Activated CD4-positive, alpha-beta T cell treated with anti-CD3 and anti-CD28 coated beads, Interleukin-2, amount 10 ng/mL, durations not matched to agents 7 days and 5 days (primary cell): ENCODE data around the gene CFAP68. TPM values are rescaled to one million over a fixed set of nuclear protein-coding genes. Genes with fewer than 3 reads are reported as not detected.
A peak's percentile ranks its signal among the peaks of the same experiment; 100 is the strongest.
"Not testable (repeated sequence)": the region's sequence is repeated elsewhere in the genome, so short reads cannot be mapped to it uniquely, and the experiment has no call there.

Source experiments
- CTCF ChIA-PET: fragments of 350-600 bp; sonication (Branson Sonifier 250); formaldehyde crosslinking; loops from one replicate; lab custom pipeline; 2021; ENCODE audit warnings: antibody characterized with exemption; lab: Charles Lee
- POLR2A ChIA-PET: fragments of 350-600 bp; sonication (Branson Sonifier 250); formaldehyde crosslinking; loops from one replicate; lab custom pipeline; 2021; ENCODE audit warnings: antibody characterized with exemption; lab: Charles Lee
- DNase-seq: peaks from one replicate; pipeline ENCODE4 v3.0.0-alpha.2; 2020
- H3K27ac Mint-ChIP-seq: one replicate; pipeline ENCODE4 v1.8.0; 2021; ENCODE audit warnings: mild to moderate bottlenecking, moderate library complexity, mixed read lengths
- H3K27me3 Mint-ChIP-seq: one replicate; pipeline ENCODE4 v1.8.0; 2021; ENCODE audit warnings: mixed read lengths
- H3K36me3 Mint-ChIP-seq: one replicate; pipeline ENCODE4 v1.8.0; 2021; ENCODE audit warnings: low read depth, mixed read lengths
- H3K4me1 Mint-ChIP-seq: one replicate; pipeline ENCODE4 v1.8.0; 2021; ENCODE audit warnings: mixed read lengths
- H3K4me3 Mint-ChIP-seq: one replicate; pipeline ENCODE4 v1.8.0; 2021; ENCODE audit warnings: mild to moderate bottlenecking, moderate library complexity, mixed read lengths
- H3K9me3 Mint-ChIP-seq: one replicate; pipeline ENCODE4 v1.8.0; 2021; ENCODE audit warnings: mixed read lengths
- total RNA-seq, 2 experiments: library from RNA; stranded (reverse); gene quantifications; one replicate each; pipeline ENCODE4 v1.2.3, GENCODE V29; 2021

The CFAP68 gene
- total RNA-seq, 2 experiments from 2014 or later: 18.3 to 26.5 TPM

GRCh38 chr11:111923351-111923788 is 44.0 kb downstream of the CFAP68 start:
- Mint-ChIP-seq H3K36me3 (no peaks in the 10 kb centered on the region), H3K9me3 (no peaks in the 10 kb centered on the region), H3K27ac (no peak overlapping the region), H3K4me3 (no peak overlapping the region), H3K4me1 (peaks cover 20% of the 10 kb centered on the region), H3K27me3 (peaks cover 13% of the 10 kb centered on the region)
- ChIA-PET CTCF (interaction anchor here (0.5 kb wide), 1 partner anchor 304 kb away, joined by 3 read pairs; no protein-coding TSS in a partner anchor), POLR2A (no interaction called here)
- DNase-seq: no peak

- DNase-seq: no peak
- Mint-ChIP-seq H3K9me3 (no peaks in the 10 kb centered on the region), H3K27me3 (peaks cover 13% of the 10 kb centered on the region), H3K36me3 (no peaks in the 10 kb centered on the region), H3K4me3 (no peak overlapping the region), H3K4me1 (peaks cover 20% of the 10 kb centered on the region), H3K27ac (no peak overlapping the region)
- ChIA-PET POLR2A (no interaction called here), CTCF (interaction anchor here (0.6 to 1.3 kb wide), 2 partner anchors 8 to 12 kb away, joined by 3 read pairs; no protein-coding TSS in a partner anchor)
These were observed 44.6 kb downstream of the CFAP68 start for GRCh38 chr11:111923951-111924350.

- Mint-ChIP-seq H3K36me3 (no peaks in the 10 kb centered on the region), H3K4me1 (peaks cover 20% of the 10 kb centered on the region), H3K4me3 (peak overlapping the region; percentile 25), H3K9me3 (no peaks in the 10 kb centered on the region), H3K27ac (peak overlapping the region; percentile 92), H3K27me3 (peaks cover 11% of the 10 kb centered on the region)
- no peak for DNase-seq
- ChIA-PET CTCF (interaction anchor here (0.6 to 2.1 kb wide), 13 partner anchors 7 to 250 kb away, joined by 3 to 8 read pairs (median 3); partner anchors contain the start of genes BCO2, C11orf52 and DIXDC1), POLR2A (no interaction called here)
These were observed 46.6 kb downstream of the CFAP68 start for GRCh38 chr11:111925953-111926352.

- CTCF ChIA-PET: interaction anchor here (0.6 to 2.1 kb wide), 19 partner anchors 8 to 360 kb away, joined by 3 to 9 read pairs (median 3); partner anchors contain the start of genes BCO2, C11orf52 and DIXDC1
- peaks cover 8% of the 10 kb centered on the region for H3K27me3 Mint-ChIP-seq
- no peaks in the 10 kb centered on the region for H3K36me3 Mint-ChIP-seq
- POLR2A ChIA-PET: no interaction called here
- no peaks in the 10 kb centered on the region for H3K9me3 Mint-ChIP-seq
- peak; percentile 95 for DNase-seq
- peaks cover 20% of the 10 kb centered on the region for H3K4me1 Mint-ChIP-seq
- H3K27ac Mint-ChIP-seq: peak overlapping the region; percentile 92
- peak overlapping the region; percentile 82 for H3K4me3 Mint-ChIP-seq
These were observed 47.4 kb downstream of the CFAP68 start for GRCh38 chr11:111926505-111927391.

DNA sequence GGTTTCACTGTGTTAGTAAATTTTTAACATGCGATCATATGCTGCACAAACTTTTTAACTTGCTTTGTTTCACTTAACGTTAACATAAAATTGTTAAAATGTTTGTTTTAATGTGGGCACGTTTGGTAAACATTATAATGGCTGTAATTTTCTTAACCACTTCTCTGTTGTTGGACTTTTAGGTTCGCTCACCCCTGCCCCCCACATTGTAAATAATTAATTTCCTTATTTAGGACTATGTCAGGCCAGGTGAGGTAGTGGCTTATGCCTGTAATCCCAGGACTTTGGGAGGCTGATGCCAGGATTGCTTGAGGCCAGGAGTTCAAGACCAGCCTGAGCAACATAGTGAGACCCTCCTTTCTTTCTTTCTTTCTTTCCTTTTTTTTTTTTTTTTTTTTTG is 51.1 kb downstream of the CFAP68 start:
- no peaks in the 10 kb centered on the region for H3K27me3 Mint-ChIP-seq
- no peaks in the 10 kb centered on the region for H3K9me3 Mint-ChIP-seq
- H3K27ac Mint-ChIP-seq: no peak overlapping the region
- no peak overlapping the region for H3K4me3 Mint-ChIP-seq
- no peak for DNase-seq
- H3K4me1 Mint-ChIP-seq: peaks cover 28% of the 10 kb centered on the region
- ChIA-PET CTCF (interaction anchor here (1.0 to 2.4 kb wide), 3 partner anchors 11 to 350 kb away, joined by 3 to 12 read pairs (median 3); no protein-coding TSS in a partner anchor), POLR2A (interaction anchor here (0.6 kb wide), 1 partner anchor 8 kb away, joined by 5 read pairs; no protein-coding TSS in a partner anchor)
- H3K36me3 Mint-ChIP-seq: no peaks in the 10 kb centered on the region

DNA sequence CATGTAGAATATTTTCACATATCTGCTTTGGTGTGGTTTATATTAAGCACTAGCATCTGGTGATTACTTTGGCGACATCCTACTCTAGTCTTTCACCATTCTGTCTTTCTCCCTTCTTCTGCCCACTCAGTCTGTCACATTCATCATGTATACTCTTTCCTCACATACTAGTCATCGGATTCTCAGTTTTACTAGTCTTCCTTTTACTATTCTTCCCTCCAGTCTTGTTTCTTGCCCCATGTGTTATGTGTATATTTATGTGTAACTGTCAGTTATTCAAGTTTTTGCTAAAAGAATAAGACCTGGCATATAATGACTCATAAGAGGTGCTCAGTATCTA is 53.2 kb downstream of the CFAP68 start:
- Mint-ChIP-seq H3K4me3 (no peak overlapping the region), H3K4me1 (peaks cover 27% of the 10 kb centered on the region), H3K36me3 (no peaks in the 10 kb centered on the region), H3K9me3 (no peaks in the 10 kb centered on the region), H3K27me3 (no peaks in the 10 kb centered on the region), H3K27ac (no peak overlapping the region)
- no peak for DNase-seq
- CTCF ChIA-PET: interaction anchor here (0.7 to 2.4 kb wide), 7 partner anchors 9 to 153 kb away, joined by 3 to 12 read pairs (median 7); partner anchors contain the start of gene C11orf52
- POLR2A ChIA-PET: no interaction called here

- DNase-seq, H3K27me3 Mint-ChIP-seq, H3K36me3 Mint-ChIP-seq, H3K4me3 Mint-ChIP-seq, H3K27ac Mint-ChIP-seq, POLR2A ChIA-PET, H3K9me3 Mint-ChIP-seq: not testable (repeated sequence)
- CTCF ChIA-PET: interaction anchor here (1.0 kb wide), 1 partner anchor 63 kb away, joined by 3 read pairs; no protein-coding TSS in a partner anchor
- peaks cover 32% of the 10 kb centered on the region for H3K4me1 Mint-ChIP-seq
These were observed 53.8 kb downstream of the CFAP68 start for GRCh38 chr11:111933176-111933575.

DNA sequence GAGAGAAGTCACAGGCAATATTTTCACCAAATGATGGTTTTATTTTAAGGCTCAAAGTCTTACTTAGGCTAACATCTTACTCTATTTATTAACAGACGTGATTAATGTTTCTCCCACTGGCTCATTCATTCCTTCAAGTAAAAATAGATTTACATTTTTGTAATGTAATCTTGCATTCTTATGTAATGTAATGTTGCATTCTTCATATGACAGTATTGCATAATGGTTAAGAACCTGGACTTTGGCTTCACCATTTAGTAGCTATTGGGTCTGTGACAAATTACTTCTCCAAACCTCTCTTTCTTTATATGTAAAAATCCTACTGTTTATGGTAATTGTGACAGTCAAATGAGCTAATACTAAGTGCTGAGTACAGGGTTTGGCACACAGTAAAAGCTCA is 54.5 kb downstream of the CFAP68 start:
- no peak overlapping the region for H3K27ac Mint-ChIP-seq
- POLR2A ChIA-PET: no interaction called here
- CTCF ChIA-PET: interaction anchor here (0.9 to 3.0 kb wide), 4 partner anchors 9 to 63 kb away, joined by 3 to 12 read pairs (median 3); no protein-coding TSS in a partner anchor
- peaks cover 39% of the 10 kb centered on the region for H3K4me1 Mint-ChIP-seq
- H3K4me3 Mint-ChIP-seq: no peak overlapping the region
- H3K36me3 Mint-ChIP-seq: no peaks in the 10 kb centered on the region
- no peaks in the 10 kb centered on the region for H3K27me3 Mint-ChIP-seq
- DNase-seq: no peak
- H3K9me3 Mint-ChIP-seq: no peaks in the 10 kb centered on the region

- Mint-ChIP-seq H3K36me3 (no peaks in the 10 kb centered on the region), H3K9me3 (no peaks in the 10 kb centered on the region), H3K27ac (no peak overlapping the region), H3K4me3 (no peak overlapping the region), H3K27me3 (no peaks in the 10 kb centered on the region), H3K4me1 (peaks cover 43% of the 10 kb centered on the region)
- no peak for DNase-seq
- ChIA-PET POLR2A (no interaction called here), CTCF (interaction anchor here (0.9 to 3.0 kb wide), 4 partner anchors 9 to 64 kb away, joined by 3 to 12 read pairs (median 3); no protein-coding TSS in a partner anchor)
These were observed 55.0 kb downstream of the CFAP68 start for GRCh38 chr11:111934306-111934705.

Other genes with a start within 250 kb of the CFAP68 start
- 10 to 100 TPM; 44.7 to 50.2 TPM for gene PPP2R1B, start 113.2 kb upstream of the CFAP68 start, total RNA-seq
- gene ALG9, start 8.0 kb upstream of the CFAP68 start, total RNA-seq: 10 to 100 TPM; 22.9 to 31.7 TPM
- 1 to 10 TPM; 4.2 to 5.1 TPM for gene FDXACB1, start 376 bp upstream of the CFAP68 start, total RNA-seq
- not detected for gene CRYAB, start 32.2 kb downstream of the CFAP68 start, total RNA-seq
- not detected for gene HSPB2, start 33.2 kb downstream of the CFAP68 start, total RNA-seq
- under 1 TPM in 1 of 2 experiments, not detected in 1; 0.27 TPM for gene C11orf52, start 39.4 kb downstream of the CFAP68 start, total RNA-seq
- 1 to 10 TPM; 3.1 to 4.1 TPM for gene DIXDC1, start 57.8 kb downstream of the CFAP68 start, total RNA-seq
- 10 to 100 TPM; 27.7 to 31.6 TPM for gene DLAT, start 145.9 kb downstream of the CFAP68 start, total RNA-seq
- gene PIH1D2, start 194.5 kb downstream of the CFAP68 start, total RNA-seq: under 1 TPM in 1 of 2 experiments, not detected in 1; 0.27 TPM
- gene NKAPD1, start 194.8 kb downstream of the CFAP68 start, total RNA-seq: 10 to 100 TPM; 25.3 to 25.6 TPM
- gene TIMM8B, start 207.2 kb downstream of the CFAP68 start, total RNA-seq: 10 to 100 TPM; 46.4 to 51.4 TPM
- 10 to 100 TPM; 87.6 to 97.1 TPM for gene SDHD, start 207.3 kb downstream of the CFAP68 start, total RNA-seq